Transverse colon (tissue), 3 donors: ENCODE measurements around the gene PAQR6.

ENCODE experiments used
- EP300 ChIP-seq: sonication (generic); formaldehyde crosslinking; IDR thresholded peaks from one replicate; pipeline ENCODE4 v1.6.1; 2017; ENCODE audit warnings: antibody characterized with exemption, low read depth
- POLR2A ChIP-seq: fragments of 450-650 bp; IDR thresholded peaks from one replicate; pipeline ENCODE4 v1.6.1; 2016; ENCODE audit warnings: antibody characterized with exemption, mild to moderate bottlenecking, moderate library complexity
- TF ChIP-seq, protein P1 (sequence below), 5 experiments: fragments of 200-600 bp in 3 of 5; fragments of 450-650 bp in 2 of 5; sonication (generic) in 3 of 5; IDR thresholded peaks; 1 replicate in 2 of 5; 2 replicates in 3 of 5; pipeline ENCODE4 v1.5.1; 2016 to 2017; ENCODE audit warnings: antibody characterized with exemption in 5 of 5, inconsistent platforms in 3 of 5, mild to moderate bottlenecking in 2 of 5, moderate library complexity in 1 of 5

DNA sequence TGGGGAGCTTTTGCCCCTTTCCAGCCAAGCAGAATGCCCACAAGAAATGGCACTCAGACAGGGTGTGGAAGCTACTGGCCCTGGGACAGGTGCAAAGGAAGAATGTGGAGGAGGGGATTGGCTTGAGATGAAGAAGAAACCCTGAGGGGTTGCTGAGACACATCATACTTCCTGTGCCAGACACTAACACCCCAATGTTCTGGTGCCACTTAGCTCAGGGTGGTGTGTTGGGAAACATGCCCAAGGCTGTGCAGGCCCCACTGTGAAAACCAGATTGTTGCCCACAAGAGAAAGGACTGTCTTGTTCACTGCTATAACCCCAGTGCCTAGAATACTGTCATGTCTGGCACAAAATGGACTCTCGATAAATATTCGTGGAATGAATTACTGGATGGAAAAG, 9.9 kb upstream of the PAQR6 start:
- TF ChIP-seq, protein P1, sequence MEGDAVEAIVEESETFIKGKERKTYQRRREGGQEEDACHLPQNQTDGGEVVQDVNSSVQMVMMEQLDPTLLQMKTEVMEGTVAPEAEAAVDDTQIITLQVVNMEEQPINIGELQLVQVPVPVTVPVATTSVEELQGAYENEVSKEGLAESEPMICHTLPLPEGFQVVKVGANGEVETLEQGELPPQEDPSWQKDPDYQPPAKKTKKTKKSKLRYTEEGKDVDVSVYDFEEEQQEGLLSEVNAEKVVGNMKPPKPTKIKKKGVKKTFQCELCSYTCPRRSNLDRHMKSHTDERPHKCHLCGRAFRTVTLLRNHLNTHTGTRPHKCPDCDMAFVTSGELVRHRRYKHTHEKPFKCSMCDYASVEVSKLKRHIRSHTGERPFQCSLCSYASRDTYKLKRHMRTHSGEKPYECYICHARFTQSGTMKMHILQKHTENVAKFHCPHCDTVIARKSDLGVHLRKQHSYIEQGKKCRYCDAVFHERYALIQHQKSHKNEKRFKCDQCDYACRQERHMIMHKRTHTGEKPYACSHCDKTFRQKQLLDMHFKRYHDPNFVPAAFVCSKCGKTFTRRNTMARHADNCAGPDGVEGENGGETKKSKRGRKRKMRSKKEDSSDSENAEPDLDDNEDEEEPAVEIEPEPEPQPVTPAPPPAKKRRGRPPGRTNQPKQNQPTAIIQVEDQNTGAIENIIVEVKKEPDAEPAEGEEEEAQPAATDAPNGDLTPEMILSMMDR (IDR thresholded peaks at IDR 0.05), result no peak
- TF ChIP-seq EP300 (no peak), POLR2A (no peak)
